ENCODE measurements around the gene OCA2. TPM values are rescaled to one million over a fixed set of nuclear protein-coding genes. Genes with fewer than 3 reads are reported as not detected.
"Not testable (repeated sequence)": the region's sequence is repeated elsewhere in the genome, so short reads cannot be mapped to it uniquely, and the experiment has no call there.

Gene OCA2
- total RNA-seq, 1 experiment from 2014 or later, result not detected

DNA sequence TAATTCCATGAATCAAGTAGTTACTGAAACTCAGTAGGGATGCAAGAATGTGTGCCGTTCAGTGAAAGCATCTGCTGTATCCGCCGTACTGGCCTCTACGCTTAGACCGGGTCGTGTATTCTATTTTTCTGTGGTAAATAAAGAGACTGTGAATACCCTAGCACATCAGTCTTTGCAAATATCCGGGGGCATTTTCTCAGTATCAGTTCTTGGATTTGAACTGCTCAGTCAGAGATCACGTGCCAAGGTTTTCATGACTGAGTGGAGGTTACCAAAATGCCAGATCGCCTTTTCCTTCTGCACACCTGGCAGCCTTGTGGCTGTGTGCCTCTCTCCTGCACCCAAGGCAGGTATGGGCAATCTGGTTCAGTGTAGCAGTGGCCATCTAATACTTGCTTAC lies 377.0 kb downstream of the OCA2 start:
- BruUV-seq (replicated peaks), result no TSS peak
- no peaks in the 10 kb centered on the region for H3K27me3 Mint-ChIP-seq (ENCODE audit: insufficient read depth, unreplicated experiment)
- DNase-seq (ENCODE audit: unreplicated experiment), result no peak
- H3K4me3 Mint-ChIP-seq (ENCODE audit: unreplicated experiment), result no peak overlapping the region
- TF ChIP-seq, protein P1, sequence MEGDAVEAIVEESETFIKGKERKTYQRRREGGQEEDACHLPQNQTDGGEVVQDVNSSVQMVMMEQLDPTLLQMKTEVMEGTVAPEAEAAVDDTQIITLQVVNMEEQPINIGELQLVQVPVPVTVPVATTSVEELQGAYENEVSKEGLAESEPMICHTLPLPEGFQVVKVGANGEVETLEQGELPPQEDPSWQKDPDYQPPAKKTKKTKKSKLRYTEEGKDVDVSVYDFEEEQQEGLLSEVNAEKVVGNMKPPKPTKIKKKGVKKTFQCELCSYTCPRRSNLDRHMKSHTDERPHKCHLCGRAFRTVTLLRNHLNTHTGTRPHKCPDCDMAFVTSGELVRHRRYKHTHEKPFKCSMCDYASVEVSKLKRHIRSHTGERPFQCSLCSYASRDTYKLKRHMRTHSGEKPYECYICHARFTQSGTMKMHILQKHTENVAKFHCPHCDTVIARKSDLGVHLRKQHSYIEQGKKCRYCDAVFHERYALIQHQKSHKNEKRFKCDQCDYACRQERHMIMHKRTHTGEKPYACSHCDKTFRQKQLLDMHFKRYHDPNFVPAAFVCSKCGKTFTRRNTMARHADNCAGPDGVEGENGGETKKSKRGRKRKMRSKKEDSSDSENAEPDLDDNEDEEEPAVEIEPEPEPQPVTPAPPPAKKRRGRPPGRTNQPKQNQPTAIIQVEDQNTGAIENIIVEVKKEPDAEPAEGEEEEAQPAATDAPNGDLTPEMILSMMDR (IDR thresholded peaks at IDR 0.05; ENCODE audit: unreplicated experiment), result no peak
- H3K36me3 Mint-ChIP-seq (ENCODE audit: insufficient read depth, unreplicated experiment), result no peaks in the 10 kb centered on the region
- intact Hi-C loops (cut with micrococcal nuclease), result no loop called here
- ChIA-PET CTCF (no interaction called here), POLR2A (no interaction called here)
- H3K27ac Mint-ChIP-seq (ENCODE audit: low read depth, unreplicated experiment), result no peak overlapping the region
- H3K9me3 Mint-ChIP-seq (ENCODE audit: unreplicated experiment), result peaks cover 56% of the 10 kb centered on the region
- H3K4me1 Mint-ChIP-seq (ENCODE audit: insufficient read depth, unreplicated experiment), result no peaks in the 10 kb centered on the region

DNA sequence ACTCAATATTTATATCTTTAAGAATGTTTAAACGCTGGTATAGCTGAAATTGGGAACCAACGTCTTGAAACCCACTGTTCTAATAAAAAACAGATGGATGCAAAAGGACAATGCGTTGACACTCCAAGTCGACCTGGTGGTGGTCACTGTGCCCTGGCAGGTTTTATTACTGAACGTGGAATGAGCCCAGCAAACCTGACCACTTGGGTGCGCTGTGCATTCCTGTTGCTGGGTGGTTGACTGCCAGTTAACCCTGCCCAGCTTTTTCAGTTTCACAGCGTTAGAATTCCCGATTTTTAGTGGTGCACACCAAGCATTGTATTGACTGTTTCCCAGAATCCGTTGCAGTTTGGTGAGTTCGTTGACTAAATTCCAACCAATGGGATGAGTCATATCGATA lies 384.4 kb downstream of the OCA2 start:
- no peak overlapping the region for H3K27ac Mint-ChIP-seq (ENCODE audit: low read depth, unreplicated experiment)
- no peak overlapping the region for H3K4me3 Mint-ChIP-seq (ENCODE audit: unreplicated experiment)
- POLR2A ChIA-PET, result no interaction called here
- H3K27me3 Mint-ChIP-seq (ENCODE audit: insufficient read depth, unreplicated experiment), result no peaks in the 10 kb centered on the region
- no peaks in the 10 kb centered on the region for H3K4me1 Mint-ChIP-seq (ENCODE audit: insufficient read depth, unreplicated experiment)
- CTCF ChIA-PET, result no interaction called here
- BruUV-seq (replicated peaks), result no TSS peak
- TF ChIP-seq, protein P1 (IDR thresholded peaks at IDR 0.05; ENCODE audit: unreplicated experiment), result no peak
- no peaks in the 10 kb centered on the region for H3K36me3 Mint-ChIP-seq (ENCODE audit: insufficient read depth, unreplicated experiment)
- peaks cover 52% of the 10 kb centered on the region for H3K9me3 Mint-ChIP-seq (ENCODE audit: unreplicated experiment)
- intact Hi-C loops (cut with micrococcal nuclease), result no loop called here
- DNase-seq (ENCODE audit: unreplicated experiment), result no peak

DNA sequence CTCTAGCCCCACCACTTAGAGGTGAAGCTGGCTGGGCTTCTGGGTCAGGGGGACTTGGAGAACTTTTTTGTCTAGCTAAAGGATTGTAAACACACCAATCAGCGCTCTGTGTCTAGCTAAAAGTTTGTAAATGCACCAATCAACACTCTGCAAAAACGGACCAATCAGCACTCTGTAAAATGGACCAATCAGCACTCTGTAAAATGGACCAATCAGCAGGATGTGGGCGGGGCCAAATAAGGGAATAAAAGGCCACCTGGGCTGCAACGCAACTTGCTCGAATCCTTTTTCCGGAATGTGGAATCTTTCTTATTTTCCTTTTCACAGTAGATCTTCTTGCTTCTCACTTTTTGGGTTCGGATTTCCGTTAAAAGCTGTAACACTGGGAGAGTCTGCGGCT lies 385.3 kb downstream of the OCA2 start:
- H3K4me1 Mint-ChIP-seq (ENCODE audit: insufficient read depth, unreplicated experiment); intact Hi-C loops (cut with micrococcal nuclease); DNase-seq (ENCODE audit: unreplicated experiment); BruUV-seq (replicated peaks); H3K27me3 Mint-ChIP-seq (ENCODE audit: insufficient read depth, unreplicated experiment); H3K27ac Mint-ChIP-seq (ENCODE audit: low read depth, unreplicated experiment); POLR2A ChIA-PET; H3K4me3 Mint-ChIP-seq (ENCODE audit: unreplicated experiment); H3K36me3 Mint-ChIP-seq (ENCODE audit: insufficient read depth, unreplicated experiment): not testable (repeated sequence)
- H3K9me3 Mint-ChIP-seq (ENCODE audit: unreplicated experiment), result peaks cover 50% of the 10 kb centered on the region
- CTCF ChIA-PET, result interaction anchor here (0.6 kb wide), 1 partner anchor 15 kb away, joined by 3 read pairs; no protein-coding TSS in a partner anchor

DNA sequence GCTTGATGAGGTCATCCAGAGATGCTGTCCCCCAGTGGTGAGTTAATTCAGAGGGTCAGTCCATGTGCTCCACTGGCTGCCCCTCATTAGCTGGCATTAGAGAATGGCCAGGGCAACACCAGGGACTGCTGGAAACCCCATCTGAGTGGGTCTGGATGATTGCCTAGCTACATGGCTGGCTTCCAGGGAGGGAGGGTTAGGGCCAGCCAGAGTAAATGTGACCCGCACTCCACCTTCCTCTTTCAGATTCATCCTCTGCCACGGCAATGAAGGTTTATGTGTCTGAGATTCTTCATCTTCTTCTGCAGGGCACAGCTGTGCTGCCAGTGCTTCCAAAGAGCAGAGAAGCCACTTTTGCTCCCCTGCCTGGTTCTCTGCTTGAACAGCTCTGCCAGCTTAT lies 391.9 kb downstream of the OCA2 start:
- Mint-ChIP-seq H3K36me3 (ENCODE audit: insufficient read depth, unreplicated experiment) (no peaks in the 10 kb centered on the region), H3K9me3 (ENCODE audit: unreplicated experiment) (peaks cover 43% of the 10 kb centered on the region), H3K27ac (ENCODE audit: low read depth, unreplicated experiment) (no peak overlapping the region), H3K4me3 (ENCODE audit: unreplicated experiment) (no peak overlapping the region), H3K27me3 (ENCODE audit: insufficient read depth, unreplicated experiment) (no peaks in the 10 kb centered on the region), H3K4me1 (ENCODE audit: insufficient read depth, unreplicated experiment) (no peaks in the 10 kb centered on the region)
- ChIA-PET CTCF (no interaction called here), POLR2A (no interaction called here)
- TF ChIP-seq, protein P1 (IDR thresholded peaks at IDR 0.05; ENCODE audit: unreplicated experiment), result no peak
- DNase-seq (ENCODE audit: unreplicated experiment), result no peak
- intact Hi-C loops (cut with micrococcal nuclease), result no loop called here
- BruUV-seq (replicated peaks), result no TSS peak

DNA sequence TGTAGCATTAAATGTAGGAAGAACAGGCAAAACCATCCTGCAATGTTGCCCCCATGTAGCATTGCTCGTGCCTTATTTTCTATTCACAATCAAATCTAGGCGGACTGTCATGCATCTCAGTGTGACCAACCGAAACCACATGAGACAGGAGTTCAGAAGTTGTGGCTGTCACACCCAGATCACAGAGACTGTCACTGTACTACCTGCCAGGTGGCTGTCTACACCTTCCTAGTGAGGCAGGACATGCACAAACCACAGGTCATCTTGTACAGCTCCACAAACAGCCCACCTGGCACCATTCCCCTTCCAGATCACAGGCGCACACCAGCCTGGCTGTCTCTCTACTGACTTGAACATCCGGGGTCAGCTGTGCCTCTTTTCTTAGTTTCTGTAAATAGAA lies 392.8 kb downstream of the OCA2 start:
- CTCF ChIA-PET, result no interaction called here
- H3K4me1 Mint-ChIP-seq (ENCODE audit: insufficient read depth, unreplicated experiment), result no peaks in the 10 kb centered on the region
- POLR2A ChIA-PET, result no interaction called here
- TF ChIP-seq, protein P1 (IDR thresholded peaks at IDR 0.05; ENCODE audit: unreplicated experiment), result no peak
- intact Hi-C loops (cut with micrococcal nuclease), result no loop called here
- no TSS peak for BruUV-seq (replicated peaks)
- no peaks in the 10 kb centered on the region for H3K36me3 Mint-ChIP-seq (ENCODE audit: insufficient read depth, unreplicated experiment)
- H3K4me3 Mint-ChIP-seq (ENCODE audit: unreplicated experiment), result no peak overlapping the region
- no peaks in the 10 kb centered on the region for H3K27me3 Mint-ChIP-seq (ENCODE audit: insufficient read depth, unreplicated experiment)
- no peak for DNase-seq (ENCODE audit: unreplicated experiment)
- H3K27ac Mint-ChIP-seq (ENCODE audit: low read depth, unreplicated experiment), result no peak overlapping the region
- H3K9me3 Mint-ChIP-seq (ENCODE audit: unreplicated experiment), result peaks cover 33% of the 10 kb centered on the region
